ENCODE data around the gene SORBS2.
"Not testable (repeated sequence)": the region's sequence is repeated elsewhere in the genome, so short reads cannot be mapped to it uniquely, and the experiment has no call there.

The SORBS2 gene

DNA sequence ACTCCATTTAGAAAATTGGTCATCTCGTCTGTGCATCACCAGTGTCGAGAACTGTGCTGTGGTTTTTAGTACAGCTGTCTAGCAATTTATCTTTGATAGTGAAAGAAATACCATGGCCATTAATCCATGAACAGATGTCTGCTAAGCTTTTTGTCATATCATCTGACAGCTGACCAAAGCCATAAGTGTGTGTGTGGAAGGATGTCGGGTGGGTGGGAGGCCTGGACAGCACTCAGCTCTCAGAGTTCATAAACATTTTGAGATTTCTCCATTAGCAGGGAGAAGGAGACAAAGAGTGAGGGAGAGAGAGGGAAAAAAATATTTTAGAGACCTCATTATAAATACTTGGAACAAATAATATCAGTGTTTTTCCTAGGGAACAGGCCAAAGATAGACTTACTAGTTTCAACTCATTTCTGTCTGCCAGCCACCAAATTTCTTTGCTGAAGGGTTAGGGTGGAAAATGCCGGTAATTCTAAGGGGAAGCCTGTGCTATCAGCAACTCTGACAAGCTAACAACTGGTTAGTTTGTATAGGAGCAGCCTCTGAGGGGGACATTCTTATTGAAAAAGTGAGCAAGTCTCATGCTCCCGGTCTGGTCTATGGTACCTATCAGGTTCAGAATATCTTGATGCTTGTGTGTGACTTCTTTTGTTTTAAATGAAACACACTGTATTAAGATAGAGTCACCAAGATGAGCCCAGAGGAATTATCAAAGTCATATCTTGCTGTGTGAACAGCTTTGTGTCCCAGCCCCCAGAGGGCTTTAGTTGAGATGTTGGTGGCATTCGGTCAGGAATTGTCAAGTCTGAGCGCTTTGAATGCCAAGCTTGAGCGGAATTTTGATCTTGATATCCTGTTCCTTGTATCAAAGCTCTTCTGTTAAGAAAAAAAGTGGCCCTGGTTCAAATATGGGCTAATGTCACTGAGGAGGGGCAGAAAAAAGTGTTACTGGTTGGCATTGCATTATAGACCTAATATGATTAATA, 234.7 kb downstream of the SORBS2 start:
- Mint-ChIP-seq H3K4me3 (no peak overlapping the region), H3K4me1 (ENCODE audit: low read depth) (no peaks in the 10 kb centered on the region), H3K27me3 (peaks cover 28% of the 10 kb centered on the region), H3K9me3 (no peaks in the 10 kb centered on the region), H3K36me3 (ENCODE audit: low read depth) (no peaks in the 10 kb centered on the region), H3K27ac (no peak overlapping the region)

DNA sequence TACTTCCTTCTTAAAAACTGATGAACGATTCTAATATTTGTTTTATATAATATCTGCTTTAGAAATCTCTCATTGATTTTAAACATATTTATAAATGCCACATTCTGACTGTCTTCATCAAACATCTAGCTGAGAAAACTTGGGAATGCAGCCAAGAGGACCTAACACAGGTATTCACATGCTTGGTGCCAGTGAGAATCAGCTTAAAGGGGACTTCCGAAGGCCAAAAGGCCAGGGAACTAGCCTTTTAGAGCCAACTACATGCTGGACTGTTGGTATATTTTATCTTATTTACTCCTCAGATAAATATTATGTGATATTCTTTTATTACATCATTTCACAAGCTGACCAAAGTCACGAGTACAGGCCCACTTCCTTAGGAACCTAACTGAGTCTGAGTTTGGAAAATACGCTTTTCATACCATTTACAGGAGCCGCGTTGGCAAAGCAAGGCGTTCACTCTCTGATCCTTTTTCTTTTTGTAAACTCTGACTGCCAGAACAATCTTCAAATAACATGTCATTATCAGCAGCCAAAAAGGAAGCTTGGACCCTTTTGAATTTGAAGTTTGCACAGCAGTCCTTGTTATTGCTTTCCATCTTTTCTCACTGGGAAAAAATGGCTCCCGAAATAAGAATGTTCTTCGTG, 235.6 kb downstream of the SORBS2 start:
- Mint-ChIP-seq H3K4me1 (ENCODE audit: low read depth) (no peaks in the 10 kb centered on the region), H3K36me3 (ENCODE audit: low read depth) (no peaks in the 10 kb centered on the region), H3K4me3 (no peak overlapping the region), H3K9me3 (no peaks in the 10 kb centered on the region), H3K27ac (no peak overlapping the region), H3K27me3 (peaks cover 25% of the 10 kb centered on the region)

DNA sequence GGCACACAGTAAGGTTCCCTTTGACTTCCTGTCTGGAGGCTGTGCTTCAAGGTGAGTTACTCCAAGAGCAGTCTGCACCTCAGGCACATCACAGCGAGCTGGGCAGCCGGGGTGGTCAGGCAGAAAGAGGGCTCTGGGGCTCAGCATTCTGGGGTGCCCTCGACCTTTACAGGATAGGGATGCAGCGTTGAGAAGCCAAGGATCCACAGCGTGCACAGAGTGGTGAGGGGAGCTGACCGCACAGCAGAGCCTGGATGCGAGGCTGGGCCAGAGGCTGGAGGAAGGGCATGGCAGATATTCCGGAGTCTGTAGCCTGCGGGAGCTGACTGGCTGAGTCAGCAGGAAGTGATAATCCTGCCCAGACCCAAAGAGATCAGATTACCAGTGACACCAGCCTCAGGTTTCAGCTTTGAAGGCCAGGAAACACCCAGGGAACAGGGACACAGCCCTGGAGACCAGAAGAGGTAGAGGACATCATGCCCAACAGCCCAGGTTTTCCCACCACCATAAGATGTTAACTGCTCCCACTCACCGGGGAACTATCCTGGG, 238.3 kb downstream of the SORBS2 start:
- no peak overlapping the region for H3K27ac Mint-ChIP-seq
- peaks cover 18% of the 10 kb centered on the region for H3K27me3 Mint-ChIP-seq
- H3K4me1 Mint-ChIP-seq (ENCODE audit: low read depth): no peaks in the 10 kb centered on the region

DNA sequence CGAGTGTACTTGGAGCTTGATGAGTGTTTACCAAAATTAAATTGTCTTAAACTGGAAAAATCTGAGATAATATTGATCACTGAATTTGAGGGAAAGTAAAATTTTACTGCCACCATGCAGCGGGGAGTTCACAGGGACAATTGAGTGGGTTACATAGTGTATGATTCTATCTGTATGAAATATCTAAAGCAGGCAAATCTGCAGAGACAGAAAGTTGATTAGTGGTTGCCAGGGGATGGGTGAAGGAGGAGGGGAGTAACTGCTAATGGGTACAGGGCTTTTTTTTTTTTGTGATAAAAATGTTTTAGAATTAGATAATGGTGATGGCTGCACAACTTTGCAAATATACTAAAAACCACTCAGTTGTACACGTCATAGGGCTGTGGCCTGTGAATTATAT, 241.3 kb downstream of the SORBS2 start:
- H3K4me3 Mint-ChIP-seq: no peak overlapping the region
- no peaks in the 10 kb centered on the region for H3K9me3 Mint-ChIP-seq
- peaks cover 13% of the 10 kb centered on the region for H3K27me3 Mint-ChIP-seq
- no peaks in the 10 kb centered on the region for H3K36me3 Mint-ChIP-seq (ENCODE audit: low read depth)
- no peak overlapping the region for H3K27ac Mint-ChIP-seq
- H3K4me1 Mint-ChIP-seq (ENCODE audit: low read depth): no peaks in the 10 kb centered on the region

More for the DNA sequence above, 238.3 kb downstream of the SORBS2 start:
- Mint-ChIP-seq H3K4me3 (no peak overlapping the region), H3K36me3 (ENCODE audit: low read depth) (no peaks in the 10 kb centered on the region), H3K9me3 (no peaks in the 10 kb centered on the region)

DNA sequence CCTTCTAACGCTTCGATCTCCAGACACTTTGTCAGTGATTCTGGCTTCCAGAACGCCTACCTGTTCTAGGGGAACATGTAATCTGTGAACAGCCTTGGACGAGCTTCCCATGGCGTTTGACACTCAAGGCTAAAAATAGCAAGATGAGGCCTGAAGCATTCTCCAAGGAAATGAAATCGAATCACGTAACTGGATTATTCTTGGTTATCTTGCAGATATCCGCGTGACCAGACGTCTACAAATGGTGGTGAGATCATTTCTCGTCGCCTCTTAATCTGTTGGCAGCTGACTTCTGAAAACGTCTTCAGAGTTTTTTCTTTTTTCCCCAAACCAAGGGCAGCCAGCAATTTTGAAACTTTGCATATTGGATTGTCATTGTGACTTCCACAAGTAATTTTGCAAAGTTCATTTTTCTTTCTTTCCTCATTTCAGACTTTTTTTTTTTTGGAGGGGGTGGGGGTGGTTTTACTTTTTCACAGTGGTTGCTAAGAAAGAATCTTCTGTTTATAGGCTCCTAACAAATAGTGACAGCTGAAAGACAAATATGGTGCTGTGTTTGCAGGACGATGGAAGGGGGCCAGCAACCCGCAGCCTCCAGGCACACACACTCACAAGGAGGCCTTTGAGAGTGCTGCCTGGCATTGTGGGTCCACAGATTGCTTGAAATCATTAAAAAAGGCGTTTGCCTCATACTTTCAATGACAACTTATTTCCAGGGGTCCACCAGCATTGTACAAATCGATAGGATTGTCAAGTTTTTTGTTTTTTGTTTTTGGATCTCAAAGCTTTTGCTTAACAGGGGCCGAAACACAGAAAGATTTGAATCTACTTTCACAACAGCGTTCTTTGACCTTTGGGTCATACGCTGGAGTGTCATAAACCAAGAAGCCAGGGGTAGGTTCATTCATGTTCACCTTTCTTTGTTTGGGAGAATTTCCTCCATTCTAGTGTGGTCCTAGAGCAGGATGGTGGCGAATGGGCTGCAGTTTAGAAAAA, 244.3 kb downstream of the SORBS2 start:
- H3K36me3 Mint-ChIP-seq (ENCODE audit: low read depth): no peaks in the 10 kb centered on the region
- H3K9me3 Mint-ChIP-seq: no peaks in the 10 kb centered on the region

DNA sequence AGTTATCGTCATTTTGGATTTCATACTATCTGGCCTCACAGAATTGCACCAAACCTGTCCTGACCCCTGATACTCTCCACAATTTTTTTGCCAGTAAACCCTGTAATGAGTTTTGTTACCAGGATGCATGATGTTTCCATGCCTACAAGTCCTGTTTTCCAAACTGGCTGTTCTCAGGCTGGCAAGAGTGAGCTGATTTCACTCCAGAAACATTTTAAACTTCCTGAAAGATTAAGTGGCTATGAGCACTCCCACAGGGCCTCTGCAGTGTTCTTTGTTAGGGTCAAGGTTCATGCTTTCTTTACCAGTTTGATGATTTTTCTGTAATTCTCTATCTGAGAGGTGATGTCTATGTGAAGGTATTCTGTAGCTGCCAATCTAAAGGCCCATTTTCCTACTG, 245.0 kb downstream of the SORBS2 start:
- Mint-ChIP-seq H3K9me3 (no peaks in the 10 kb centered on the region), H3K27me3 (peaks cover 5% of the 10 kb centered on the region), H3K4me1 (ENCODE audit: low read depth) (no peaks in the 10 kb centered on the region), H3K27ac (no peak overlapping the region), H3K4me3 (no peak overlapping the region), H3K36me3 (ENCODE audit: low read depth) (no peaks in the 10 kb centered on the region)

More for the DNA sequence above, 244.3 kb downstream of the SORBS2 start:
- Mint-ChIP-seq H3K4me1 (ENCODE audit: low read depth) (no peaks in the 10 kb centered on the region), H3K27ac (no peak overlapping the region), H3K27me3 (peaks cover 5% of the 10 kb centered on the region), H3K4me3 (no peak overlapping the region)

DNA sequence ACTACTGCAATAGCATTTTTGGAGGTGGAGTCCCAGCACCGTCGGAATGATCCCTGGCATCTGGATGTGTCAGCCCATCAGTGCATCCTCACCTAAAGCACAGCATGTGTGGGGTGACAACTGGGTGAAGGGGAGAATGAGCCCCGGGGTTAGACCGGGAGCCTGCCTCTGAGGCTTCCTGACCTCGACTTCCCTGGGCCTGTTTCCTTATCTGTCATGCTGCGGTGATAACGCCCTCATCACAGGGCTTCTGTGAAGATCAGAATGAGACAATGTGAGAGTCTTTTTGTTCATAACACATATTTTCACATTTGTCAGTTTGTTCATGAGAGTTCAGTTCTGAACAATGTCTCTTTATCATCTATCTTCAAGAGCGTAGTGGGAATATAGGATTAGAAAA, 245.6 kb downstream of the SORBS2 start:
- Mint-ChIP-seq H3K27me3 (peaks cover 5% of the 10 kb centered on the region), H3K27ac (no peak overlapping the region), H3K4me1 (ENCODE audit: low read depth) (no peaks in the 10 kb centered on the region), H3K9me3 (peaks cover 4% of the 10 kb centered on the region), H3K4me3 (no peak overlapping the region), H3K36me3 (ENCODE audit: low read depth) (no peaks in the 10 kb centered on the region)

DNA sequence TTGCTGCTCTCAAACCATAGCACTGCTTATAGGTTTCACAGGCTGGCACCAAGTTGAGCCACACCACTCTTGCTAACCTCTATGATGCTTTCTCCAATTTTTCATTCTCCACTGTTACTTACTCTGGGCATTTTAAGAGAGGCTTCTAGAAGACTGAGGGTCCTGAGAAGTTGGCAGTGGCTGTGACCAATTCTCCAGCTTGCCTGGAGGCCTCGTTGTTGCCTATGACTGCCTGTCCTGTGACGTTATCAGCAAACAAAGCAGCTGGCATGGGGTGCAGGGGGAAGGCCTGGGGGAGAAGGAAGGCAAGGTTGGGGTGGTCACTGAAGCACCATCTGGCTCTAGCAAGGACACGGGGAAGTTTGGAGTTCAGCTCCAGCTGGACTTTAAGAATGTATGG, 246.3 kb downstream of the SORBS2 start:
- peaks cover 4% of the 10 kb centered on the region for H3K9me3 Mint-ChIP-seq
- H3K4me3 Mint-ChIP-seq: no peak overlapping the region
- peaks cover 5% of the 10 kb centered on the region for H3K27me3 Mint-ChIP-seq
- no peaks in the 10 kb centered on the region for H3K36me3 Mint-ChIP-seq (ENCODE audit: low read depth)
- no peak overlapping the region for H3K27ac Mint-ChIP-seq
- H3K4me1 Mint-ChIP-seq (ENCODE audit: low read depth): no peaks in the 10 kb centered on the region

DNA sequence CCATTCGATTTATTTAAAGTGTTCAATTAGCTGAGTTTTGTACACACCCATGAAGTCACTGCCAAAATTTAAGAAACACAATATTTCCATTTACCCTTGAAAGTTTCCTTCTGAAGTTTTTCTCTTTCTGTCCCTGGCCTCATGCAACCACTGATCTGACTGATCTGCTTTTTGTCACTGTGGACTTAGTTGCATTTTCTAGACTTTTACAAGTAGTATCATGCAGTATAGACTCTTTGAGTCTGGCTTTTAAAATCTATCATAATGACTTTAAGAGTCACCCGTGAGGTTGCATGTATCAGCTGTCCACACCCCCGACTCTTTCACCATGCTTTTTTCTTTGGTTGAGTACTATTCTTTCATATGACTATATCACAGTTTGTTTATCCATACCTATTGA, 247.6 kb downstream of the SORBS2 start:
- Mint-ChIP-seq H3K4me3 (no peak overlapping the region), H3K27ac (no peak overlapping the region), H3K9me3 (peaks cover 4% of the 10 kb centered on the region), H3K27me3 (peaks cover 7% of the 10 kb centered on the region), H3K36me3 (ENCODE audit: low read depth) (no peaks in the 10 kb centered on the region), H3K4me1 (ENCODE audit: low read depth) (no peaks in the 10 kb centered on the region)

DNA sequence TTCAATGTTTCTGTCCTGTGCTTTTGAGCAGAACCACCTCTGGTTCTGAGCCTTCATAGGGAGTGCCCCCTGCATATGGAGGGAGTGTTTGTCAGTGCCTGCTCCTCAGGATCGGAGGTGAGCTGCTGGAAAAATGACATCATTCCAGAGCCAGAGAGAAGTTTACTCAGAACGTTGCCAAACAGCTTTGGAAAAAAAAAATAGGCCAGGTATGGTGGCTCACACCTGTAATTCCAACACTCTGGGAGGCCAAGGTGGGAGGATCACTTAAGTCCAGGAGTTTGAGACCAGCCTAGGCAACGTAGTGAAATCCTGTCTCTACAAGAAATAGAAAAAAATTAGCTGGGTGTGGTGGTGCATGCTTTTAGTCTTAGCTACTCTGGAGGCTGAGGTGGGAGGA, 249.5 kb downstream of the SORBS2 start:
- H3K27me3 Mint-ChIP-seq: peaks cover 24% of the 10 kb centered on the region
- no peak overlapping the region for H3K4me3 Mint-ChIP-seq
- no peak overlapping the region for H3K27ac Mint-ChIP-seq
- peaks cover 4% of the 10 kb centered on the region for H3K9me3 Mint-ChIP-seq
- no peaks in the 10 kb centered on the region for H3K36me3 Mint-ChIP-seq (ENCODE audit: low read depth)
- no peaks in the 10 kb centered on the region for H3K4me1 Mint-ChIP-seq (ENCODE audit: low read depth)

DNA sequence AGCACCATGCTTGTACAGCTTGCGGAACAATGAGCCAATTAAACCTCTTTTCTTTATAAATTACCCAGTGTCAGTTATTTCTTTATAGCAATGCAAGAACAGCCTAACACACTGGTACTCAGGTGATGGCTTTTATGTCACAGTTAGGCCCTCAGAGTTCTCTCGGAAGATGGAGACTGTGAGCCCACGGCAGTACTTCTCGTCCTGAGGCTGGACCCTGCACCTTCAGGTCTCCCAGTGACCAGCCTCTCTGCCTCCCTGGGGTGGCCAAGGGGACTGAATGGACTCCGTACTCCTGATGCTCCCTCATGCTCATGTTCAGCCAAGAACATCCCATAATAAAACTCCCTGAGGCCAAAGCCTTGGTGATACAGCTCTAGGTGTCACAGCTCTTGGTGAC, 251.7 kb downstream of the SORBS2 start:
- no peaks in the 10 kb centered on the region for H3K36me3 Mint-ChIP-seq (ENCODE audit: low read depth)
- H3K27ac Mint-ChIP-seq: no peak overlapping the region
- H3K27me3 Mint-ChIP-seq: peaks cover 43% of the 10 kb centered on the region
- peaks cover 4% of the 10 kb centered on the region for H3K9me3 Mint-ChIP-seq
- no peak overlapping the region for H3K4me3 Mint-ChIP-seq
- no peaks in the 10 kb centered on the region for H3K4me1 Mint-ChIP-seq (ENCODE audit: low read depth)

DNA sequence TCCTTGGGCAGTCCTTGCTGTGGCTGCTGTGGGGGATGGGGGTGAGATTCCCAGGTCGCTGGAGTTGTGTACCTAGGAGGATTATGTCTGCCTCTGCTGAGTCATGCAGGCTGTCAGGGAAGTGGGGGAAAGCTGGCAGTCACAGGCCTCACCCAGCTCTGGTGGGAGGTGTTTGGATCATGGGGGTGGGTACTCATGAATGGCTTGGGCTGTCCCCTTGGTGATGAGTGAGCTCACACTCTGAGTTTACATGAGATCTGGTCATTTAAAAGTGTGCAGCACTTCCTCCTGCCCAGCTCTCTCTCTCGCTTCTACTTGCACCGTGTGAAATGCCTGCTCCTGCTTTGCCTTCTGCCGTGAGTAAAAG, 252.1 kb downstream of the SORBS2 start:
- Mint-ChIP-seq H3K27me3 (peaks cover 44% of the 10 kb centered on the region), H3K4me3 (no peak overlapping the region), H3K4me1 (ENCODE audit: low read depth) (no peaks in the 10 kb centered on the region), H3K36me3 (ENCODE audit: low read depth) (no peaks in the 10 kb centered on the region), H3K27ac (no peak overlapping the region), H3K9me3 (peaks cover 4% of the 10 kb centered on the region)

DNA sequence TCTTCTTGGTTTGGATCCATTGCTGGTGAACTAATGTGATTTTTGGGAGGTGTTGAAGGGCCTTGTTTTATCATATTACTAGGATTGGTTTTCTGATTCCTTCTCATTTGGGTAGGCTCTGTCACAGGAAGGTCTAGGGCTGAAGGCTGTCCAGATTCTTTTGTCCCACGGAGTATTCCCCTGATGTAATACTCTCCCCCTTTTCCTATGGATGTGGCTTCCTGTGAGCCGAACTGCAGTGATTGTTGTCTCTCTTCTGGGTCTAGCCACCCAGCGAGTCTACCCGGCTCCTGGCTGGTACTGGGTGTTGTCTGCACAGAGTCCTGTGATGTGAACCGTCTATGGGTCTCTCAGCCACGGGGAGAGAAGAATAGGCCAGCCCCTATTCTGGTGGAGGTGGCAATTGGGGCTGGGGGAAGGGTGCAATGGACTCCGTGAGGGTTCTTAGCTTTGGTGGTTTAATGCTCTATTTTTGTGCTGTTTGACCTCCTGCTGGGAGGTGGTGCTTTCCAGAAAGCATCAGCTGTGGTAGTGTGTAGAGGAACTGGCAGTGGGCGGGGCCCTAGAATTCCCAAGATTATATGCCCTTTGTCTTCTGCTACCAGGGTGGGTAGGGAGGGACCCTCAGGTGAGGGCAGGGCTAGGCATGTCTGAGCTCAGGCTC, 252.6 kb downstream of the SORBS2 start:
- H3K9me3 Mint-ChIP-seq; H3K36me3 Mint-ChIP-seq (ENCODE audit: low read depth); H3K4me1 Mint-ChIP-seq (ENCODE audit: low read depth); H3K4me3 Mint-ChIP-seq; H3K27ac Mint-ChIP-seq: not testable (repeated sequence)
- H3K27me3 Mint-ChIP-seq: peaks cover 44% of the 10 kb centered on the region
